ENCODE results near the gene GAS2L2. TPM values are rescaled to one million over a fixed set of nuclear protein-coding genes. Genes with fewer than 3 reads are reported as not detected.
A peak's percentile ranks its signal among the peaks of the same experiment; 100 is the strongest.
"Not testable (repeated sequence)": the region's sequence is repeated elsewhere in the genome, so short reads cannot be mapped to it uniquely, and the experiment has no call there.

Gene GAS2L2
- total and polyA plus RNA-seq, 2 experiments from 2014 or later: not detected

DNA sequence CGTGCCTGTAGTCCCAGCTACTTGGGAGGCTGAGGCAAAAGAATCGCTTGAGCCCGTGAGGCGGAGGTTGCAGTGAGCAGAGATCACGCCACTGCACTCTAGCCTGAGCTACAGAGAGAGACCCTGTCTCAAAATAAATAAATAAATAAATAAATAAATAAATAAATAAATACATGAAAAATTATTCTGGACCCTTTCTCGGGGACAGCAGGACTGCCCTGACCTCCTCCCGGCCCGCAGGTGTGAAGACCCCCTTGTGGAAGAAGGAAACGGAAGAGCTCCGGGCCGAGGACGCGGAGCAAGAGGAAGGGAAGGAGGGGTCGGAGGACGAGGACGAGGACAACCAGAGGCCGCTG, 10.7 kb upstream of the GAS2L2 start:
- Histone ChIP-seq H3K36me3 (ENCODE audit: low read depth) (no peaks in the 10 kb centered on the region), H3K27ac (no peak overlapping the region), H3K4me1 (ENCODE audit: insufficient read depth) (no peaks in the 10 kb centered on the region), H3F3A (ENCODE audit: insufficient read depth) (no peaks in the 10 kb centered on the region), H4K20me1 (ENCODE audit: insufficient read depth) (no peaks in the 10 kb centered on the region), H2AFZ (peak overlapping the region; percentile 54), H3K79me2 (ENCODE audit: insufficient read depth) (no peaks in the 10 kb centered on the region), H3K9me2 (ENCODE audit: insufficient read depth) (no peaks in the 10 kb centered on the region), H3K4me2 (ENCODE audit: unreplicated experiment) (peak overlapping the region; percentile 87), H3K9me3 (ENCODE audit: low read depth) (no peaks in the 10 kb centered on the region), H3K4me3 (peak overlapping the region; percentile 69), H3K27me3 (replicated peaks; ENCODE audit: insufficient read depth) (peaks cover 7% of the 10 kb centered on the region; the same call in 1 of the 2 replicates), H3K9ac (0 out of 2 replicates have a peak overlapping the region, but pooled peaks have one; percentile 48)
- no peak for DNase-seq
- WGBS, 2 experiments (ENCODE audit: low coverage in 1 of 2, low lambda C conversion rate in 2 of 2, missing lambda C conversion rate in 2 of 2): 29 to 30% methylated on average over 17 of the region's 17 CpGs
- TF ChIP-seq EZH2phosphoT487 (IDR thresholded peaks at IDR 0.05; ENCODE audit: insufficient read depth, low read depth): no peak
- no peak for TF ChIP-seq EZH2 (IDR thresholded peaks at IDR 0.05; ENCODE audit: insufficient read depth, poor library complexity, severe bottlenecking)
- in situ Hi-C loops (cut with MboI): no loop called here

DNA sequence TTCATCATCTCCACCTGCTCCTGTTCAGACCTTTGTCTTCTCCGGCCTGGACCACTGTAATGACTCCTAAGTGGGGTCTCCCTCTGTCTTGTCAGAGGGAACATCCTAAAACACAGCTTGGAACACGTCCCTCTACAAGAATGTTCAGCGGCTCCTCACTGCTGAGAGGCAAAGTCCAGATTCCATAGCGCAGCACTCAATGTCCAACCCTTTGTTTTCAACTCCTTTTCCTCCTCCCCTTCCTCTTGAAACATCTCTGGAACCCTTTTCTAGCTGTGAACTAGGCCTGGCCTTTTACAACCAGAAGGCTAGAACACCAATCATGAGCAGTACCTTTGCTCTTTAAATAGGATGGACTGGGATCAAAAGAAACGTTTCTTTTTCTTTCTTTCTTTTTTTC, 8.6 kb upstream of the GAS2L2 start:
- no peaks in the 10 kb centered on the region for H3K36me3 ChIP-seq (ENCODE audit: low read depth)
- no peaks in the 10 kb centered on the region for H3K9me2 ChIP-seq (ENCODE audit: insufficient read depth)
- no peak for DNase-seq
- H3K4me2 ChIP-seq (ENCODE audit: unreplicated experiment): no peak overlapping the region
- H3F3A ChIP-seq (ENCODE audit: insufficient read depth): no peaks in the 10 kb centered on the region
- H2AFZ ChIP-seq: no peak overlapping the region
- TF ChIP-seq EZH2 (IDR thresholded peaks at IDR 0.05; ENCODE audit: insufficient read depth, poor library complexity, severe bottlenecking) (no peak), EZH2phosphoT487 (IDR thresholded peaks at IDR 0.05; ENCODE audit: insufficient read depth, low read depth) (no peak)
- WGBS, 2 experiments (ENCODE audit: low coverage in 1 of 2, low lambda C conversion rate in 2 of 2, missing lambda C conversion rate in 2 of 2): 69 to 70% methylated on average over 5 of the region's 5 CpGs
- H3K27me3 ChIP-seq (replicated peaks; ENCODE audit: insufficient read depth): no peaks in the 10 kb centered on the region
- in situ Hi-C loops (cut with MboI): no loop called here
- H4K20me1 ChIP-seq (ENCODE audit: insufficient read depth): no peaks in the 10 kb centered on the region
- no peaks in the 10 kb centered on the region for H3K4me1 ChIP-seq (ENCODE audit: insufficient read depth)
- no peaks in the 10 kb centered on the region for H3K79me2 ChIP-seq (ENCODE audit: insufficient read depth)
- H3K4me3 ChIP-seq: no peak overlapping the region
- no peak overlapping the region for H3K9ac ChIP-seq
- no peak overlapping the region for H3K27ac ChIP-seq
- H3K9me3 ChIP-seq (ENCODE audit: low read depth): no peaks in the 10 kb centered on the region

DNA sequence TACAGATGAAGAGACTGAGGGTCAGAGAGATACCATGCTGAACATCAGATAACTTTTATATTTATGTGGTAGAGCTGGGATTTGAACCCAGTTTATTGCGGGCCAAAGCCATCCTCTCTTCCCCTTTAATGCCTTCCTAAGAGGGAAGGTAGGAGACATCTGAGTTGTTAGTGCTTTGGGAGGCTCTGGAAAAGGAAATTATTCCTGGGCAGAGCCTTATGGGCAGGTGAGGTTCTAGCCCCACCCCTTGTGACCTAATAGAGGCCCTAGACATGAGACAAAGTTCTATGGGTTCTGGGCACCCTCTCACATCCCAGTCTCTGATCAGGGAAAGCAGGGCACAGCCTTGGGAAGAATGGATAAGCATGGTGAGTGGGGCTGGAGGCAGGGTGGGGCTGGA, 7.5 kb upstream of the GAS2L2 start, which contains the start of gene C17orf50:
C17orf50 (plus strand) TSS at position 301 of the 400 bp plus-strand sequence; CDS start at position 356, 55 bp downstream.
- in situ Hi-C loops (cut with MboI): no loop called here
- Histone ChIP-seq H3K27me3 (replicated peaks; ENCODE audit: insufficient read depth) (no peaks in the 10 kb centered on the region), H3F3A (ENCODE audit: insufficient read depth) (no peaks in the 10 kb centered on the region), H4K20me1 (ENCODE audit: insufficient read depth) (no peaks in the 10 kb centered on the region), H3K9me3 (ENCODE audit: low read depth) (no peaks in the 10 kb centered on the region), H3K9me2 (ENCODE audit: insufficient read depth) (no peaks in the 10 kb centered on the region), H3K79me2 (ENCODE audit: insufficient read depth) (no peaks in the 10 kb centered on the region), H3K4me2 (ENCODE audit: unreplicated experiment) (no peak within 1 kb of the TSS), H3K9ac (no peak within 1 kb of the TSS), H3K4me1 (ENCODE audit: insufficient read depth) (no peaks in the 10 kb centered on the region), H3K36me3 (ENCODE audit: low read depth) (no peaks in the 10 kb centered on the region), H3K4me3 (no peak within 1 kb of the TSS), H3K27ac (no peak within 1 kb of the TSS), H2AFZ (no peak within 1 kb of the TSS)
- TF ChIP-seq EZH2phosphoT487 (IDR thresholded peaks at IDR 0.05; ENCODE audit: insufficient read depth, low read depth): no peak
- no peak for TF ChIP-seq EZH2 (IDR thresholded peaks at IDR 0.05; ENCODE audit: insufficient read depth, poor library complexity, severe bottlenecking)
- 50 to 57% methylated on average over 1 of the region's 1 CpG for WGBS, 2 experiments (ENCODE audit: low coverage in 1 of 2, low lambda C conversion rate in 2 of 2, missing lambda C conversion rate in 2 of 2)
- no peak for DNase-seq

DNA sequence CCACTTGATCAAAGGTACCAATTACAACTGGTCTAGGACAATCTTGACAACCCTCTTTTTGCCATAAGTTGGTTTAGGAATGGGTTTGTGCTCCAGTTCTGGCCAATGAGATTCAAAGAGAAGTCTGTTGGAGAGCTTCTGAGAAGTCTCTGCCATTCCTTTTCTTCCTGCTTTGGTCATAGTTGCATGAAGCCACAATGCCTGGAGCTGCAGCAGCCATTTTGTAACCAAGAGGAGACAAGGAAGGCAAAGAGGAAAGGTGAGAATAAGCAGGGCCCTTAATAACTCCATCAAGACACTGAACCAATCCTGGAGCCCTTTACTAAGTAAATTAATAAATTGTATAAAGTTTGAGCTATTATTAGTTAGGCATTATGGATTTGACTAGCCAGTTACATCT, 4.2 kb upstream of the GAS2L2 start:
- H3K4me1 ChIP-seq (ENCODE audit: insufficient read depth): no peaks in the 10 kb centered on the region
- no peak overlapping the region for H3K27ac ChIP-seq
- DNase-seq: no peak
- in situ Hi-C loops (cut with MboI): no loop called here
- H3F3A ChIP-seq (ENCODE audit: insufficient read depth): no peaks in the 10 kb centered on the region
- TF ChIP-seq EZH2phosphoT487 (IDR thresholded peaks at IDR 0.05; ENCODE audit: insufficient read depth, low read depth) (no peak), EZH2 (IDR thresholded peaks at IDR 0.05; ENCODE audit: insufficient read depth, poor library complexity, severe bottlenecking) (no peak)
- H3K36me3 ChIP-seq (ENCODE audit: low read depth): no peaks in the 10 kb centered on the region
- no peaks in the 10 kb centered on the region for H3K9me2 ChIP-seq (ENCODE audit: insufficient read depth)
- H3K79me2 ChIP-seq (ENCODE audit: insufficient read depth): no peaks in the 10 kb centered on the region
- no peak overlapping the region for H3K4me3 ChIP-seq
- no peak overlapping the region for H3K9ac ChIP-seq
- H3K9me3 ChIP-seq (ENCODE audit: low read depth): no peaks in the 10 kb centered on the region
- H4K20me1 ChIP-seq (ENCODE audit: insufficient read depth): no peaks in the 10 kb centered on the region
- no peak overlapping the region for H2AFZ ChIP-seq
- no peaks in the 10 kb centered on the region for H3K27me3 ChIP-seq (replicated peaks; ENCODE audit: insufficient read depth)
- no peak overlapping the region for H3K4me2 ChIP-seq (ENCODE audit: unreplicated experiment)

DNA sequence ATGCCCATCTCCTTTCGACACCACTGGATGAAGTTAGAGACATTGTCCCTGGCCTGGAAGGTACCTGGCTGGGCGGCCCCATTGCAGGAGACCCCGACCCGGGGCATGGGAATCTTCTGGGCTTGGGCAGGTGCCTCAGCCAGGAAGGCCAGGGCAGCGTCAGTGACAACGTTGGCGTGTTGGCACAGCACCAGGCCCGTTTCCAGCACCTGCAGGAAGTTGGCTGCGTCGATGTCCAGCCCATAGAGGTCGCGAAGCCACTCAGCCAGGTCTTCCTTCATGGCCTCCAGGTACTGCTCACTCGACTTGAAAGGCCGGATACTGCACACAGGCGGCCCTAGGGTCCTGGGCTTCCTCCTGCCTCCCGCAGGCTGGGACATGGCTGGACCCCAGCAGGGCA, 568 bp downstream of the GAS2L2 start:
- Histone ChIP-seq H3K36me3 (ENCODE audit: low read depth) (no peaks in the 10 kb centered on the region), H3F3A (ENCODE audit: insufficient read depth) (no peaks in the 10 kb centered on the region), H3K4me1 (ENCODE audit: insufficient read depth) (peaks cover 9% of the 10 kb centered on the region), H2AFZ (no peak overlapping the region), H3K9me2 (ENCODE audit: insufficient read depth) (no peaks in the 10 kb centered on the region), H3K9ac (no peak overlapping the region), H3K4me3 (no peak overlapping the region), H3K27me3 (replicated peaks; ENCODE audit: insufficient read depth) (no peaks in the 10 kb centered on the region; the same call in 1 of the 2 replicates), H3K79me2 (ENCODE audit: insufficient read depth) (no peaks in the 10 kb centered on the region), H3K27ac (no peak overlapping the region), H3K9me3 (ENCODE audit: low read depth) (no peaks in the 10 kb centered on the region), H3K4me2 (ENCODE audit: unreplicated experiment) (no peak overlapping the region), H4K20me1 (ENCODE audit: insufficient read depth) (no peaks in the 10 kb centered on the region)
- TF ChIP-seq EZH2phosphoT487 (IDR thresholded peaks at IDR 0.05; ENCODE audit: insufficient read depth, low read depth): no peak
- TF ChIP-seq EZH2 (IDR thresholded peaks at IDR 0.05; ENCODE audit: insufficient read depth, poor library complexity, severe bottlenecking): no peak
- no peak for DNase-seq
- 66 to 71% methylated on average over 15 to 16 of the region's 16 CpGs for WGBS, 2 experiments (ENCODE audit: low coverage in 1 of 2, low lambda C conversion rate in 2 of 2, missing lambda C conversion rate in 2 of 2)
- in situ Hi-C loops (cut with MboI): no loop called here

DNA sequence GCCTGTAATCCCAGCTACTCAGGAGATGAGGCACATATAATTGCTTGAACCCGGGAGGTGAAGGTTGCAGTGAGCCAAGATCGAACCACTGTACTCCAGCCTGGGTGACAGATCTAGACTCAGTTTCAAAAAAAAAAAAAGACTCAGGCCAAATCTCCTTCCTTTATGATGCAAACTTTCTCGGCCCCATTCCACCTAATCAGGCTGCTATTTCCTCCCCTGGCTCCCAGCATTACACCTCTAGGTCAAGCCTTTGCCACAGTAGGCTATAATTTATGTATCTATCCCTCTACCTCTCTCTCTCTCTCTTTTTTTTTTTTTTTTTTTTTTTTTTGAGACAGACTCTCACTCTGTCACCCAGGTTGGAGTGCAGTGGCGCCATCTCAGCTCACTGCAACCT, 1.5 kb downstream of the GAS2L2 start:
- H3K9ac ChIP-seq; in situ Hi-C loops (cut with MboI); H3K9me2 ChIP-seq (ENCODE audit: insufficient read depth); H3K27ac ChIP-seq; H3K27me3 ChIP-seq (replicated peaks; ENCODE audit: insufficient read depth); H3K36me3 ChIP-seq (ENCODE audit: low read depth); H3K4me2 ChIP-seq (ENCODE audit: unreplicated experiment); H3K9me3 ChIP-seq (ENCODE audit: low read depth); H2AFZ ChIP-seq; H3K4me1 ChIP-seq (ENCODE audit: insufficient read depth); H3F3A ChIP-seq (ENCODE audit: insufficient read depth); H4K20me1 ChIP-seq (ENCODE audit: insufficient read depth); H3K79me2 ChIP-seq (ENCODE audit: insufficient read depth); H3K4me3 ChIP-seq: not testable (repeated sequence)
- DNase-seq: peak; percentile 53
- WGBS, 2 experiments (ENCODE audit: low coverage in 1 of 2, low lambda C conversion rate in 2 of 2, missing lambda C conversion rate in 2 of 2): 64 to 82% methylated on average over 2 to 4 of the region's 4 CpGs
